SH-SY5Y (cell line): Measurements from ENCODE around the gene ZMYND12.

Source experiments
- GATA2 ChIP-seq: IDR thresholded peaks from 2 replicates; pipeline ENCODE4 v1.6.1; 2011; ENCODE audit warnings: mild to moderate bottlenecking, low read depth, low read length
- GATA3 ChIP-seq: IDR thresholded peaks from 2 replicates; pipeline ENCODE4 v1.6.1; 2011; ENCODE audit warnings: low read depth, mild to moderate bottlenecking, low read length, moderate library complexity

- no peak for TF ChIP-seq GATA2
- TF ChIP-seq GATA3, result no peak
Measured at GRCh38 chr1:42431514-42431913, 24.3 kb downstream of the ZMYND12 start.
